Measurements from ENCODE around the gene PLCD3. TPM values are rescaled to one million over a fixed set of nuclear protein-coding genes. Genes with fewer than 3 reads are reported as not detected.

The PLCD3 gene
- total and polyA plus RNA-seq, 2 of the 8 experiments (the other 6 are each of a cell fraction or from before 2014, with no cell fraction given) = 26.5 to 48.1 TPM

DNA sequence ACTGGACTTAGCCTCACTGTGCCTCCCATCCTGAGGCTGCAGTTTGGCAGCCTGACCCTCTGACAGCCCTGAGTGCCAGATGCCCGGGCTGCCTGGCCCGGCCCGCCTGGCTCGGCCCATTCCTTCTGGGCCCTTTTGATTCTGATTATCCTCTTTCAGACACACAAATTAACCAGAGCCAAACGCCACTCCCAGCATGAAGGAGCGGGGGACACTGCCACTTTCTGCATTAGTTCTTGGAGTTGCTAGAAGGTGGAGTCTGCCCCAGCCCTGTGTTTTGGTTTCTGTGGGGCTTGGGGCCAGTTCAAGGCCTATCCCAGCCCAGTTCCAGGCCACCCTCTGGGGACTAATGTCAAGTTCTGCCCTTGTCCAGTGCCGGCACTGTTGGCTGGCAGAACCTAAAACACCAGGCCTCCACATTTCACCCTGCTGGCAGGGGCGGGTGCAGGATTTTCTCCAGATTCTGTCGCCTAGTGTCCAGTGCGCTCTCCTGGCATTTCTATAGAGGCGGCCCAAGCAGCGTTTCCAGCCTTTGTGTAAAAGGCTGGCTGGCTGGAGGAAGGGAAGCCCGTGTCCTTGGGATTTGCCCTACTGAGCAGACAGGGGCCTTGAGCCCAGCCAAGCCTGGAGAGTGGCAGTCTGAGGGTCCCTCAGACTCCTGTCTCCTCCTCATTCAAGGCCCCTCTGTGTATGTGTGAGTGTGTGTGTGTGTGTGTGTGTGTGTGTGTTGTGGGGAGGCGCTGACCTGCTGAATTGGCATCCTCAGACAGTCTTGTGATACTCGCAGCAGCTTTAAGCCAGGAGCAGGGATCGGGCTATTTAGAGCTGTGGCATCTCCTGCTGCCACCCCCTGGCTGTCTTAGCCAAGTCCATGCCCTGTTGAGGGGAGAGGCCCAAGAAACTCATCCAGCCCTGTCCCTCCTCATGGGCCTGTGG lies 21.4 kb downstream of the PLCD3 start (continued):
- TF ChIP-seq BCL11A (IDR thresholded peaks at IDR 0.05; ENCODE audit: low read depth in 2 of 2, low read length in 2 of 2) (no peak), SP4 (IDR thresholded peaks at IDR 0.05; ENCODE audit: low read length) (no peak), KDM1A (IDR thresholded peaks at IDR 0.05; ENCODE audit: borderline replicate concordance, low read length) (no peak), SRF (IDR thresholded peaks at IDR 0.05; ENCODE audit: low read depth, low read length) (no peak), CTBP2 (IDR thresholded peaks at IDR 0.05; ENCODE audit: borderline replicate concordance, insufficient read depth, insufficient read length, low read length) (no peak), TEAD4 (IDR thresholded peaks at IDR 0.05; ENCODE audit: low read depth, low read length) (no peak)
